Measurements from ENCODE around the gene CHD6. TPM values are rescaled to one million over a fixed set of nuclear protein-coding genes. Genes with fewer than 3 reads are reported as not detected.

Gene CHD6
- total RNA-seq, 1 experiment from 2014 or later = 80.5 TPM

GRCh38 chr20:41507851-41508250 is 110.3 kb downstream of the CHD6 start:
- CTCF ChIA-PET = no interaction called here
- H3K9me3 ChIP-seq = peaks cover 3% of the 10 kb centered on the region; the same call in 1 of the 2 replicates
- Mint-ChIP-seq H3K9me3 (ENCODE audit: unreplicated experiment) (peaks cover 25% of the 10 kb centered on the region), H3K27me3 (ENCODE audit: insufficient read depth, unreplicated experiment) (no peaks in the 10 kb centered on the region), H3K27ac (ENCODE audit: unreplicated experiment) (peak overlapping the region; percentile 4), H3K4me1 (ENCODE audit: low read depth, unreplicated experiment) (peaks cover 25% of the 10 kb centered on the region), H3K4me3 (ENCODE audit: unreplicated experiment) (no peak overlapping the region), H3K36me3 (ENCODE audit: insufficient read depth, unreplicated experiment) (peaks cover 20% of the 10 kb centered on the region)
- intact Hi-C loops (cut with micrococcal nuclease; ENCODE audit: unreplicated experiment) = no loop called here
- TF ChIP-seq CTCF (IDR thresholded peaks at IDR 0.05; ENCODE audit: insufficient read depth in 1 of 2, low read depth in 1 of 2, low read length in 1 of 2, severe bottlenecking in 1 of 2, unreplicated experiment in 1 of 2) = no peak
- H3K27me3 ChIP-seq (replicated peaks; ENCODE audit: control insufficient read depth, insufficient read depth, low read length) = no peaks in the 10 kb centered on the region
- H3K4me3 ChIP-seq (ENCODE audit: low read depth, low read length) = no peak overlapping the region
- H3K4me1 ChIP-seq = peaks cover 7% of the 10 kb centered on the region
- H3K36me3 ChIP-seq (ENCODE audit: control insufficient read depth, insufficient read depth, low read length) = peaks cover 6% of the 10 kb centered on the region; the same call in 1 of the 2 replicates
- DNase-seq = no peak
- POLR2A ChIA-PET = no interaction called here
- no TSS peak for BruUV-seq (replicated peaks)

GRCh38 chr20:41507436-41507835 is 110.7 kb downstream of the CHD6 start:
- H3K27ac Mint-ChIP-seq (ENCODE audit: unreplicated experiment) = peak overlapping the region; percentile 4
- H3K9me3 ChIP-seq = peaks cover 3% of the 10 kb centered on the region; the same call in 1 of the 2 replicates
- peaks cover 2% of the 10 kb centered on the region; the same call in 1 of the 2 replicates for H3K36me3 ChIP-seq (ENCODE audit: control insufficient read depth, insufficient read depth, low read length)
- no peaks in the 10 kb centered on the region for H3K27me3 ChIP-seq (replicated peaks; ENCODE audit: control insufficient read depth, insufficient read depth, low read length)
- no peak for DNase-seq
- no peak for TF ChIP-seq CTCF (IDR thresholded peaks at IDR 0.05; ENCODE audit: insufficient read depth in 1 of 2, low read depth in 1 of 2, low read length in 1 of 2, severe bottlenecking in 1 of 2, unreplicated experiment in 1 of 2)
- CTCF ChIA-PET = no interaction called here
- H3K4me3 ChIP-seq (ENCODE audit: low read depth, low read length) = no peak overlapping the region
- intact Hi-C loops (cut with micrococcal nuclease; ENCODE audit: unreplicated experiment) = no loop called here
- peaks cover 16% of the 10 kb centered on the region for H3K36me3 Mint-ChIP-seq (ENCODE audit: insufficient read depth, unreplicated experiment)
- no peaks in the 10 kb centered on the region for H3K27me3 Mint-ChIP-seq (ENCODE audit: insufficient read depth, unreplicated experiment)
- peaks cover 23% of the 10 kb centered on the region for H3K4me1 Mint-ChIP-seq (ENCODE audit: low read depth, unreplicated experiment)
- H3K4me3 Mint-ChIP-seq (ENCODE audit: unreplicated experiment) = no peak overlapping the region
- peaks cover 25% of the 10 kb centered on the region for H3K9me3 Mint-ChIP-seq (ENCODE audit: unreplicated experiment)
- POLR2A ChIA-PET = no interaction called here
- no TSS peak for BruUV-seq (replicated peaks)
- H3K4me1 ChIP-seq = peaks cover 7% of the 10 kb centered on the region

GRCh38 chr20:41506192-41506915 is 111.8 kb downstream of the CHD6 start:
- peaks cover 11% of the 10 kb centered on the region for H3K36me3 Mint-ChIP-seq (ENCODE audit: insufficient read depth, unreplicated experiment)
- TF ChIP-seq CTCF (IDR thresholded peaks at IDR 0.05; ENCODE audit: insufficient read depth in 1 of 2, low read depth in 1 of 2, low read length in 1 of 2, severe bottlenecking in 1 of 2, unreplicated experiment in 1 of 2) = no peak
- Histone ChIP-seq H3K4me3 (ENCODE audit: low read depth, low read length) (no peak overlapping the region), H3K4me1 (peaks cover 7% of the 10 kb centered on the region), H3K9me3 (peaks cover 3% of the 10 kb centered on the region; the same call in 1 of the 2 replicates), H3K27me3 (replicated peaks; ENCODE audit: control insufficient read depth, insufficient read depth, low read length) (no peaks in the 10 kb centered on the region), H3K36me3 (ENCODE audit: control insufficient read depth, insufficient read depth, low read length) (peaks cover 2% of the 10 kb centered on the region; the same call in 1 of the 2 replicates)
- no peak overlapping the region for H3K4me3 Mint-ChIP-seq (ENCODE audit: unreplicated experiment)
- DNase-seq = no peak
- intact Hi-C loops (cut with micrococcal nuclease; ENCODE audit: unreplicated experiment) = no loop called here
- ChIA-PET CTCF (no interaction called here), POLR2A (no interaction called here)
- H3K27ac Mint-ChIP-seq (ENCODE audit: unreplicated experiment) = peak overlapping the region; percentile 0
- no TSS peak for BruUV-seq (replicated peaks)
- peaks cover 19% of the 10 kb centered on the region for H3K4me1 Mint-ChIP-seq (ENCODE audit: low read depth, unreplicated experiment)
- H3K9me3 Mint-ChIP-seq (ENCODE audit: unreplicated experiment) = peaks cover 25% of the 10 kb centered on the region
- no peaks in the 10 kb centered on the region for H3K27me3 Mint-ChIP-seq (ENCODE audit: insufficient read depth, unreplicated experiment)
